Myocyte (in vitro differentiated cells): ENCODE measurements around the gene NPPB. TPM values are rescaled to one million over a fixed set of nuclear protein-coding genes. Genes with fewer than 3 reads are reported as not detected.
"Not testable (repeated sequence)": the region's sequence is repeated elsewhere in the genome, so short reads cannot be mapped to it uniquely, and the experiment has no call there.

Experiments
- DNase-seq: peaks from one replicate; pipeline ENCODE4 v3.0.0-alpha.2; 2012; ENCODE audit warnings: low read depth
- polyA plus RNA-seq: library from polyadenylated mRNA; unstranded; fragments of >200 nt; gene quantifications from one replicate; pipeline ENCODE4 v1.2.1, GENCODE V29; 2012; ENCODE audit warnings: missing spikeins
- total RNA-seq: library from RNA; depleted of rRNA; stranded (reverse); fragments of >200 nt; gene quantifications from 2 replicates; pipeline ENCODE4 v1.2.3, GENCODE V29; 2014

The NPPB gene
- total RNA-seq = not detected in 2 replicates
- not detected for polyA plus RNA-seq

- no peak for DNase-seq
Measured at GRCh38 chr1:11858613-11858967, at the start of gene NPPB. Gene NPPB (minus strand): TSS chr1:11858945. CDS start chr1:11858833, 112 bp downstream.

DNA sequence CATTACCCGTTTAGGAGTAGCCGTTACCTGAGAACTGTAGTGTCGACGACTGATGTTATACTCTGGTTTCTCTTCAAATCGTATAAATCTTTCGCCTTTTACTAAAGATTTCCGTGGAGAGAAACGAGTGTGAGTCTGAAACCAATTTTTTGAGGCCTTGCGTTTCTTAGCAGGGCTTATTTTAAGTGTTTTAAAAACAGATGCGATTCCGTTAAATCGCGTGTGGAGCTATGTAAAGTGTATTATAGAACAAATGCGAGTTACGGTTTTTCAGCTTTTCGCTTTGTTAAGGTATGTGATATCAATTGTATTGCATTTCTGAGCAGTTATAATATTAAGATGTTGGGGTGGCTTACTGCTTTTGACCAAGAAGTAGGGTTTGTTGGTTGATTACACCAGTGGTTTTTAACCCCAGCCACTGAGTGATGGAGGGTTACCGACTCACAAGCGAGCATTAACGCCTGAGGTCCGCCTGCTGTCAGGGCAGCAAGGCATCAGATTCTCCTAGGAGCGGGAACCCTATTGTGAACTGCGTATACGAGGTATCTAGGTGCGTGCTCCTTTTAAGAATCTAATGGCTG is 49.4 kb upstream of the NPPB start:
- DNase-seq = peak; percentile 95

DNA sequence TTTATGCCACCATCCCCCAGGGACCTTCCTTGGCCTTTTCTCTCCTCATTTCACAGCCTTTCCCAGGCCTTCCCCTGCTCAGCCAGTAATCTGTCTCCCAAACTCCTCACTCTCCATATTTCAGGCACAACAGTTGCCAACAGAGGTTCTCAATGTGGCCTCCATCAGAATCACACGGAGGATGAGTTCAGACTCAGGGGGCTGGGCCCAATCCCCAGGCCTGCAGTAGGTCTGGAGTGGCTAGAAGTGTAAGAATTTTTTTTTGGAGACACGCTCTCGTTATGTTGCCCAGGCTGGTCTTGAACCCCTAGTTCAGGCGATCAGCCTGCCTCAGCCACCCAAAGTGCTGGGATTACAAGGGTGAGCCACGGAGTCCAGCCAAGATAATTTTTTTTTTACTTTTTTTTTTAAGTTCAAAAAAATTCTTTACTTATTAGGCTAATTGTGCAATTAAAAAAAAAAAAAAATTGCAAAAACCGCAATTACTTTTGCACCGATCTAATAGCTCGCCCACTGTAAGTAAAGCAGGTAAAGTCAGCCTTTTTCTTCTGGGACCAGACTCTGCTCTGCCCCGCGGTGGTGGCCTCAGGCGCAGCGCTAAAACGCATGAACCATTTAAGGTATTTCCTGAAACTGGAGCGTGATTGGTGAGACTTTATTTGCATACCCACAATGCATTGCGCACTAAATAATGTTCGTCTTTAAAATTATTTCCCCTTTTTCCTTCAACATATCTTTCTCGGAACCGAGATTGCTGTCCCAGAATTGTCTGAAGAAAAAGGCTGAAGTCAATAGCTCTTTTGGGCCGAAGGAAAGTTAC is 48.7 kb upstream of the NPPB start:
- DNase-seq = peak; percentile 94

DNA sequence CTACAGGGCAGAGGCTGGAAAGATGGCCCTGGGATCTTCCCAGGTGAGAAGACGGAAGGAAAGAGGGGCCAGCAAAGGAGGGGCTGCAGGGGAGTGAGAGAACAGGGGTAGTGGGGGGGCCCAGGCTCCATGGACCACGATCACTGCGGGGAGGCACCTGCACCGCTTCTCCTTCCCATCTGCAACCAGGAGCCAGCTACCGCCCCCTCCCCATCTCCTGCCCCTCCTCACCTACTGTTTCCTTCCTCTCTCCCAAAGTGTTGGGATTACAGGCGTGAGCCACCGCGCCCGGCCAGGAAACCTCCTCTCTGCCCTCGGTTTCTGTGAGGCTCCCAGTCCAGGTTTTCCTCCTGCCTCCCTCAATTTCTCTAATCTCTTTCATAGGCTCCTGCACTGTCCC is 48.1 kb upstream of the NPPB start:
- DNase-seq = no peak

DNA sequence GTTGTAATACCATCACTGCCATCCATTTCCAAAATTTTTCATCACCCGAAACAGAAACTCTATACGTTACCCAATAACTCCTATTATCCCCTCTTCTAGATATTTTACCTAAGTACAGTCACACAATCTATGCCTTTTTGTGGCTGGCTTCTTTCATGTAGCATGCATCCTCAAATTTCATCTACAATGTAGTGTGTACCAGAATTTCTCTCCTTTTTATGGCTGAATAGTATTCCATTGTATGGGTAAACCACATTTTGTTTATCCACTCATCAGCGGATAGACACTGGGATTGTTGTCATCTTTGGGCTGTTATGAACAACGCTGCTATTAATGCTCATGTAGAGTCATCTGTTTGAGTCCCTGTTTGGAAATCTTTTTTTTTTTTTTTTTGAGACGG is 46.2 kb upstream of the NPPB start:
- no peak for DNase-seq

- DNase-seq = not testable (repeated sequence)
Measured at GRCh38 chr1:11904156-11904555, 45.4 kb upstream of the NPPB start.

GRCh38 chr1:11903210-11903609 is 44.5 kb upstream of the NPPB start:
- DNase-seq = no peak

DNA sequence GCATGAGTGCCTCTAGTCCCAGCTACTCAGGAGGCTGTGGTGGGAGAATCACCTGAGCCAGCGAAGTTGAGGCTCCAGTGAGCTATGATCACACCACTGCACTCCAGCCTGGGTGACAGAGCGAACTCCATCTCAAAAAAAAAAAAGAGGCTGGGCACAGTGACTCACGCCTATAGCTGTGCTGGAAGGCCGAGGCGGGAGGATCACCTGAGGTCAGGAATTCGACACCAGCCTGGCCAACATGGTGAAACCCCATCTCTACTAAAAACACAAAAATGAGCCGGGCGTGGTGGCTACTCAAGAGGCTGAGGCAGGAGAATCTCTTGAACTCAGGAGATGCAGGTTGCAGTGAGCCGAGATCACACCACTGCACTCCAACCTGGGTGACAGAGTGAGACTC is 42.7 kb upstream of the NPPB start:
- DNase-seq = not testable (repeated sequence)

GRCh38 chr1:11898831-11899467 is 40.2 kb upstream of the NPPB start:
- DNase-seq = peak; percentile 20

DNA sequence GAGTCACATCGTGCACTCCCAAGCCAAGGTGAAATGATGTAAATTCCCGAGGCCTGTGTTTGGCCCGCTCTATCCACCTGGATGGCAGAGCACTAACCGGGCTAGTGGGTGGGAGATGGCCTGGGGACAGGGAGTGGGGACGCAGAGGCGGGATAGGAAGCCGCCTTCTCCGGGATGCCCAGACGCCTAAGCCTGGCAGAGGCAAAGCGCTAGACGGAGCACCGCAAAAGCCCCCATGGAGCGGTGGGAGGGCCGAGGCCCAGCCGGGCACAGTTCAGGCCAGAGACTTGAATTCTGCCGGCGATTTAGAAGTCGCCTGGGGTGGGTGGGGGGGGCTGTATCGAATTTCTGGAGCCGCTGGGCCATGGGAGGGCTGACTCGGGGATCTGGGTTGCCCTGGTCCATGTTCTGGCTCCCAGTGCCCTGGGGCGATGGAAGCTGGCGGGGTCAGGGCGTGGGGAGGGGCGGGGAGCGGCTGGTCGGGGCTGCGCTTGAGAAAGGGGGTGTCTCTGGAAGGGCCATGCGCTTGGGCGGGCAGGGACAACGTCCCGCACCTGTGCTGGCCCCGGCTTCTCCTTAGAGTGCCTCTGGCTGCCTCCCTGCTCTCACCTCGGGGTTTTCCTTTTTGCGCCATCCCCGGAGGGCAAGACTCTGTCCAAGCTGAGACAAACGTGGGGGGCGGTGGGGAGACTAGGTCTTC is 39.5 kb upstream of the NPPB start:
- DNase-seq = no peak

DNA sequence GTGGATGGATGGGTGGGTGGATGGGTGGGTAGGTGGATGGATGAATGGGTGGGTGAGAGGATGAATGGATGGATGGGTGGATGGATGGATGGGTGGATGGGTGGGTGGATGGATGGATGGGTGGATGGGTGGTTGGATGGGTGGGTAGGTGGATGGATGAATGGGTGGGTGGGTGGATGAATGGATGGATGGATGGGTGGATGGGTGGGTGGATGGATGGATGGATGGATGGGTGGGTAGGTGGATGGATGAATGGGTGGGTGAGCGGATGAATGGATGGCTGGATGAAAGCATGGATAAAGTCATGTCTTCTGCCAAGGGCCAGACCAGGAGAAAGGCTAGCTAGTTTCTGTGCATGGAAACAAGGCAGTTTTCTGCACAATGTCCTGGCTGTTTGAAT is 35.8 kb upstream of the NPPB start:
- not testable (repeated sequence) for DNase-seq

GRCh38 chr1:11893907-11894251 is 35.1 kb upstream of the NPPB start:
- peak; percentile 34 for DNase-seq

- no peak for DNase-seq
Measured at GRCh38 chr1:11891433-11892186, 32.9 kb upstream of the NPPB start.

DNA sequence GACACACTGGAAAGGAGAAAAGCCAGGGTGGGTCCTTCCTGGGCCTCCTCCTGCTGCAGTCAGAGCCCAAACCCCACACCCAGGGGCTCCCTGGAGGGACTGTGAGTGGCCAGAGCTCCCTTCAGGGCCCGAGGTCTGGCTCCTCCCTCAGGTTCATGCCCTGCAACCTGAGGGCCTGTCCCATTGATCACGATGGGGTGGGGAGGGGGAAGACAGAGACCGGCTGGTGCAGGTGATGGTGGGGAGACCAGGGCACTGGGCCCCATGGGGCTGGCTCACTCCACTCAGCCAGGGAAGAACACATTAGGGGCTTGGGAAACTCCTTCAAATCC is 30.1 kb upstream of the NPPB start:
- DNase-seq = no peak

DNA sequence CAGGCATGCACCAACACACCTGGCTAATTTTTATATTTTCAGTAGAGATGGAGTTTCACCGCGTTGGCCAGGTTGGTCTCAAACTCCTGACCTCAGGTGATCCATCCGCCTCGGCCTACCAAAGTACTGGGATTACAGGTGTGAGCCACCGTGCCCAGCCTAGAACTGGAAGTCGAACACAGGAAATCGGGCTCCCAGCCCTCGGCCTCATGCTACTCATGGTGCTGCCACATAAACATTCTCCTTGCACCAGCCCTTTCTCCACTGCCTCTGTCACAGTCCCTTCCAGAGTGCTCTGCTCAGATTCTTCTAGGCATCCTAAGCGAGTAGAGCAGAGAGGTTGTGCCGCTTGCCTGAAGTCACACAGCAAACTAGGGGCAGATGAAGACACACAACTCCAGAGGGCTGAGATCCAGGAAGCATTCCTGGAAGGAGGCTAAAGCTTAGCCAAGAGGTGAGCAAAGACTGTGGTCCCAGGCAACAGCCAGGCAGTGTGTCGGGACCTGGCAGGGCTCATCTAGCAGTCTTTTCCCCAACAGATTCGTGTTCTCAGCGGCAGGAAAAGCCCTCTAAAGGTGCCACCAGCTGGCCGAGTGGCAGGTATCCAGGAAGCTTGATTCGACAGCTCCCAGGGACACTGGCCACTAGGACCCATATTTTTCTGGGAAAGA is 29.6 kb upstream of the NPPB start:
- no peak for DNase-seq

DNA sequence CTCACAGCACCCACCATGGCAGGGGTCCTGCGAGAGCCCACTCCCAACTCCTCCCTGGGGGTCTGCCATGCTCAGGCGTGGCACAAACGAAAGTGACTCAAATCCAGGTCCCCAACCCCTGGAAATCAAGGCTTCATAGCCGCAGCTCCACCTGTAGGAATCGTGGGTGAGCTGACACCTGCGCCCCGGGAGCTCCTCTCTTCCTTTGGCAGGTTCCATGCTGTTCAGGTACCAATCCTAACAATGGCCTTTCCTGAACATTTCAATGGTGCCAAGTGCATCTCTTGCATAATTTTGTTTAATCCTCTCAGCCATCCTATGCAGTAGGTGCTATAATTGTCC is 28.9 kb upstream of the NPPB start:
- DNase-seq = no peak

DNA sequence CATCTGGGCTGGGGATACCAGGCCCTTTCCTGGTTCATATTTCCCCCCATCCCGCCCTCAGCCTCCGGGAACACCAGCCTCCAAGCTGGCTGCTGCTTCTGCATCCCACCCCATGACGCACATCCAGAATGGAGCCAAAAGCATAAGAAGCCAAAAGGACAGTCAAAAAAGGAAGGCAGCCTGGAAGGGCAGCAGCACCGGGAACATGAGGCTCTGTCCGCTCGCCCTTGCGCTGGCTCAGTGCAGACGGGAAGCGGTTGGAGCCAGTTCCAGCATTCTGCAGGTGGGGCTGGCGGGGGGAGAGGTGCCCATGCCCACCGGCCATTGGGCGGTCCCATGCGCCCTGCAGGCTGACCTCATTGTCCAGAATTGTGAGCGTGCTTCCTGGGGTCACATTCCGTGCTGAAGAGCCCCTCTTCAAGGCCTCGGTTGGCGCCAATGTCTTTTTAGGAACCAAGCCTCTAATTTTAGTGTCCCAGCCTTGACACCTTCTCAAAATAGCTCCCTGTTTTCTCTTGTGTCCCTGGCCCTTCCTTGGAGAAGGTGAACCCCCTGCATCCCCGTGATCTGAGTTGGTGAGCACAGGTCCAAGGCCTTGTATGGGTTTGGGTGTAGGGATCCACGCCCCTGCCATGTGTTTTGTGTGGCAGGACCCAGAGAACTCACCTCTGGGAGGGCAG is 28.4 kb upstream of the NPPB start:
- no peak for DNase-seq

DNA sequence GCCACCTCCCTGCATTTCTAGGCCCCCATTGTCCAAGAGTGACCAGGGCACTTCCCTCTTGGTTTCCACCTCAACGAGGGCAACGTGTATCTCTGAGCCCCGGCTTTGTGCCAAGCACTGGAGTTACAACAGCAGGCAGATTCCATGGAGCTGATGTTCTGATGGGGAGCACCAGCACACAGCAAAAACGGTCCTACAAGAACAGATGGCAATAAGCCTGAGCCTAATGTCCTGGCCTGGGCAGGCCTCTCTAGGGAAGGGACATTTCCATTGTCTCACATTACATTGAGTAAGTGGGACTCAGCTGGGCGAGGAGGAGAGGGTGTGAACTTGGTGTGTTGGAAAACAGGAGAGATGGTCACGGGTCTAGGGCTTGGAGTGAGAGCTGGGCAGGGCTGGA is 27.2 kb upstream of the NPPB start:
- DNase-seq = peak; percentile 22

- DNase-seq = no peak
Measured at GRCh38 chr1:11882814-11883538, 24.2 kb upstream of the NPPB start.
